ENCODE measurements around the gene ZSCAN32. TPM values are rescaled to one million over a fixed set of nuclear protein-coding genes. Genes with fewer than 3 reads are reported as not detected.
A peak's percentile ranks its signal among the peaks of the same experiment; 100 is the strongest.

Gene ZSCAN32
- total and polyA plus RNA-seq, 9 donors = 7.0 to 11.1 (median 10.2) TPM

GRCh38 chr16:3401719-3402397, 1.1 kb upstream of the ZSCAN32 start:
- Histone ChIP-seq H3K4me3 (ENCODE audit: low read length) (peak overlapping the region; percentile 65), H3K27ac (ENCODE audit: low read length) (peak overlapping the region; percentile 77), H3K9me3 (replicated peaks; ENCODE audit: control insufficient read depth, low read depth, low read length) (peaks cover 52% of the 10 kb centered on the region), H3K36me3 (ENCODE audit: control insufficient read depth, insufficient read depth, low read length) (peaks cover 50% of the 10 kb centered on the region), H3K4me1 (ENCODE audit: control insufficient read depth, insufficient read depth, low read length) (peaks cover 14% of the 10 kb centered on the region), H3K27me3 (ENCODE audit: control insufficient read depth, insufficient read depth, low read length) (no peaks in the 10 kb centered on the region)
- DNase-seq = no peak
- WGBS (ENCODE audit: insufficient coverage) = 19% methylated on average over 11 of the region's 17 CpGs

- WGBS (ENCODE audit: insufficient coverage) = 0% methylated on average over 15 of the region's 18 CpGs
- peaks cover 58% of the 10 kb centered on the region for H3K36me3 ChIP-seq (ENCODE audit: control insufficient read depth, insufficient read depth, low read length)
- peak overlapping the region; percentile 65 for H3K4me3 ChIP-seq (ENCODE audit: low read length)
- H3K27ac ChIP-seq (ENCODE audit: low read length) = peak overlapping the region; percentile 73
- H3K4me1 ChIP-seq (ENCODE audit: control insufficient read depth, insufficient read depth, low read length) = peaks cover 14% of the 10 kb centered on the region
- H3K27me3 ChIP-seq (ENCODE audit: control insufficient read depth, insufficient read depth, low read length) = no peaks in the 10 kb centered on the region
- peaks cover 57% of the 10 kb centered on the region for H3K9me3 ChIP-seq (replicated peaks; ENCODE audit: control insufficient read depth, low read depth, low read length)
- DNase-seq = no peak
Observed at GRCh38 chr16:3400446-3400778, 392 bp downstream of the ZSCAN32 start.

GRCh38 chr16:3389663-3390338, 11.0 kb downstream of the ZSCAN32 start:
- H3K27me3 ChIP-seq (ENCODE audit: control insufficient read depth, insufficient read depth, low read length) = no peaks in the 10 kb centered on the region
- peaks cover 63% of the 10 kb centered on the region for H3K36me3 ChIP-seq (ENCODE audit: control insufficient read depth, insufficient read depth, low read length)
- H3K4me1 ChIP-seq (ENCODE audit: control insufficient read depth, insufficient read depth, low read length) = no peaks in the 10 kb centered on the region
- no peak for DNase-seq
- H3K4me3 ChIP-seq (ENCODE audit: low read length) = no peak overlapping the region
- no peak overlapping the region for H3K27ac ChIP-seq (ENCODE audit: low read length)
- 86% methylated on average over 8 of the region's 9 CpGs for WGBS (ENCODE audit: insufficient coverage)
- H3K9me3 ChIP-seq (replicated peaks; ENCODE audit: control insufficient read depth, low read depth, low read length) = peaks cover 62% of the 10 kb centered on the region

- peaks cover 66% of the 10 kb centered on the region for H3K9me3 ChIP-seq (replicated peaks; ENCODE audit: control insufficient read depth, low read depth, low read length)
- H3K4me1 ChIP-seq (ENCODE audit: control insufficient read depth, insufficient read depth, low read length) = no peaks in the 10 kb centered on the region
- no peaks in the 10 kb centered on the region for H3K27me3 ChIP-seq (ENCODE audit: control insufficient read depth, insufficient read depth, low read length)
- no peak overlapping the region for H3K27ac ChIP-seq (ENCODE audit: low read length)
- peaks cover 63% of the 10 kb centered on the region for H3K36me3 ChIP-seq (ENCODE audit: control insufficient read depth, insufficient read depth, low read length)
- H3K4me3 ChIP-seq (ENCODE audit: low read length) = no peak overlapping the region
- no peak for DNase-seq
- WGBS (ENCODE audit: insufficient coverage) = 94% methylated on average over 2 of the region's 6 CpGs
Observed at GRCh38 chr16:3388325-3388724, 12.5 kb downstream of the ZSCAN32 start.

GRCh38 chr16:3383045-3383448, 17.8 kb downstream of the ZSCAN32 start:
- peaks cover 39% of the 10 kb centered on the region for H3K36me3 ChIP-seq (ENCODE audit: control insufficient read depth, insufficient read depth, low read length)
- DNase-seq = no peak
- 97% methylated on average over 7 of the region's 10 CpGs for WGBS (ENCODE audit: insufficient coverage)
- H3K4me3 ChIP-seq (ENCODE audit: low read length) = no peak overlapping the region
- no peaks in the 10 kb centered on the region for H3K27me3 ChIP-seq (ENCODE audit: control insufficient read depth, insufficient read depth, low read length)
- H3K4me1 ChIP-seq (ENCODE audit: control insufficient read depth, insufficient read depth, low read length) = no peaks in the 10 kb centered on the region
- H3K27ac ChIP-seq (ENCODE audit: low read length) = no peak overlapping the region
- H3K9me3 ChIP-seq (replicated peaks; ENCODE audit: control insufficient read depth, low read depth, low read length) = peaks cover 74% of the 10 kb centered on the region

- Histone ChIP-seq H3K27me3 (ENCODE audit: control insufficient read depth, insufficient read depth, low read length) (peaks cover 2% of the 10 kb centered on the region), H3K4me1 (ENCODE audit: control insufficient read depth, insufficient read depth, low read length) (no peaks in the 10 kb centered on the region), H3K27ac (ENCODE audit: low read length) (no peak overlapping the region), H3K36me3 (ENCODE audit: control insufficient read depth, insufficient read depth, low read length) (peaks cover 10% of the 10 kb centered on the region), H3K9me3 (replicated peaks; ENCODE audit: control insufficient read depth, low read depth, low read length) (peaks cover 79% of the 10 kb centered on the region), H3K4me3 (ENCODE audit: low read length) (no peak overlapping the region)
- DNase-seq = no peak
Observed at GRCh38 chr16:3377917-3378316, 22.9 kb downstream of the ZSCAN32 start.

- Histone ChIP-seq H3K27me3 (ENCODE audit: control insufficient read depth, insufficient read depth, low read length) (peaks cover 2% of the 10 kb centered on the region), H3K36me3 (ENCODE audit: control insufficient read depth, insufficient read depth, low read length) (no peaks in the 10 kb centered on the region), H3K4me3 (ENCODE audit: low read length) (no peak overlapping the region), H3K27ac (ENCODE audit: low read length) (no peak overlapping the region), H3K4me1 (ENCODE audit: control insufficient read depth, insufficient read depth, low read length) (no peaks in the 10 kb centered on the region), H3K9me3 (replicated peaks; ENCODE audit: control insufficient read depth, low read depth, low read length) (peaks cover 62% of the 10 kb centered on the region)
- WGBS (ENCODE audit: insufficient coverage) = 100% methylated on average over 5 of the region's 5 CpGs
- no peak for DNase-seq
Observed at GRCh38 chr16:3375680-3376079, 25.1 kb downstream of the ZSCAN32 start.

- Histone ChIP-seq H3K36me3 (ENCODE audit: control insufficient read depth, insufficient read depth, low read length) (no peaks in the 10 kb centered on the region), H3K9me3 (replicated peaks; ENCODE audit: control insufficient read depth, low read depth, low read length) (peaks cover 31% of the 10 kb centered on the region), H3K4me3 (ENCODE audit: low read length) (no peak overlapping the region), H3K4me1 (ENCODE audit: control insufficient read depth, insufficient read depth, low read length) (peaks cover 7% of the 10 kb centered on the region), H3K27me3 (ENCODE audit: control insufficient read depth, insufficient read depth, low read length) (peaks cover 2% of the 10 kb centered on the region), H3K27ac (ENCODE audit: low read length) (no peak overlapping the region)
- DNase-seq = no peak
- WGBS (ENCODE audit: insufficient coverage) = 93% methylated on average over 11 of the region's 11 CpGs
Observed at GRCh38 chr16:3369073-3369472, 31.7 kb downstream of the ZSCAN32 start.

GRCh38 chr16:3364774-3365427, 35.9 kb downstream of the ZSCAN32 start:
- Histone ChIP-seq H3K9me3 (replicated peaks; ENCODE audit: control insufficient read depth, low read depth, low read length) (peaks cover 22% of the 10 kb centered on the region), H3K27me3 (ENCODE audit: control insufficient read depth, insufficient read depth, low read length) (peaks cover 4% of the 10 kb centered on the region), H3K27ac (ENCODE audit: low read length) (peak overlapping the region; percentile 91), H3K4me3 (ENCODE audit: low read length) (peak overlapping the region; percentile 59), H3K36me3 (ENCODE audit: control insufficient read depth, insufficient read depth, low read length) (no peaks in the 10 kb centered on the region), H3K4me1 (ENCODE audit: control insufficient read depth, insufficient read depth, low read length) (peaks cover 7% of the 10 kb centered on the region)
- 14% methylated on average over 34 of the region's 42 CpGs for WGBS (ENCODE audit: insufficient coverage)
- peak; percentile 91 for DNase-seq

GRCh38 chr16:3363793-3364192, 37.0 kb downstream of the ZSCAN32 start:
- H3K9me3 ChIP-seq (replicated peaks; ENCODE audit: control insufficient read depth, low read depth, low read length) = peaks cover 22% of the 10 kb centered on the region
- peaks cover 7% of the 10 kb centered on the region for H3K4me1 ChIP-seq (ENCODE audit: control insufficient read depth, insufficient read depth, low read length)
- H3K36me3 ChIP-seq (ENCODE audit: control insufficient read depth, insufficient read depth, low read length) = no peaks in the 10 kb centered on the region
- no peak for DNase-seq
- H3K4me3 ChIP-seq (ENCODE audit: low read length) = no peak overlapping the region
- 83% methylated on average over 1 of the region's 7 CpGs for WGBS (ENCODE audit: insufficient coverage)
- no peak overlapping the region for H3K27ac ChIP-seq (ENCODE audit: low read length)
- peaks cover 4% of the 10 kb centered on the region for H3K27me3 ChIP-seq (ENCODE audit: control insufficient read depth, insufficient read depth, low read length)
